GM12865 (cell line): ENCODE data around the gene PITX3.
A peak's percentile ranks its signal among the peaks of the same experiment; 100 is the strongest.
"Not testable (repeated sequence)": the region's sequence is repeated elsewhere in the genome, so short reads cannot be mapped to it uniquely, and the experiment has no call there.

ENCODE experiments used
- DNase-seq: peaks from one replicate; pipeline ENCODE4 v3.0.0; 2010; ENCODE audit warnings: low read depth
- H3K4me3 ChIP-seq: 2 replicates; pipeline ENCODE4 v1.5.1; 2011; ENCODE audit warnings: mild to moderate bottlenecking, low read depth, low read length, control low read depth
- CTCF ChIP-seq: IDR thresholded peaks from 2 replicates; pipeline ENCODE4 v1.5.1; 2011; ENCODE audit warnings: low read length, control low read depth, low read depth, inconsistent platforms; ENCODE audit not compliant: insufficient read depth; ENCODE audit errors: missing control alignments

Gene PITX3

GRCh38 chr10:102198027-102198426 is 43.3 kb downstream of the PITX3 start:
- no peak overlapping the region for H3K4me3 ChIP-seq
- no peak for TF ChIP-seq CTCF
- DNase-seq = no peak

DNA sequence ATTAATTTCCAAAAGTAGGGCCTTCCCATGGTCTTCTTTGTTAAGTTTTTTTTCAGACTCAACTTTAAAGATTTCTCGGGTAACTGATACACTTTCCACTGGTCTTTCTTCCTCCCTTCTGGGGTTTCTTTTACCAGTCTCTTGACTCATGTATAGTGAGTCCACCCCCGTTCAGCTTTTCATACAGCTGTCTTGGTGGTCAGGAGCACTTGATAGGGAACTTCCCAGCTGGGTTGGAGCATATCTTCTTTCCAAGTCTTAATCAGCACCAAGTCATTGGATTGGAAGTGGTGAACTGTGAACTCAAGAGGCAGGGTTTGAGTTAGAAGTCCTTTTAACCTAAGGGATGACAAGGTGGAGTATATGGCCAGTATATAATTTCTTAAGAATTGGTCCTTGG is 44.4 kb downstream of the PITX3 start:
- H3K4me3 ChIP-seq = no peak overlapping the region
- TF ChIP-seq CTCF = no peak
- DNase-seq = peak; percentile 34

DNA sequence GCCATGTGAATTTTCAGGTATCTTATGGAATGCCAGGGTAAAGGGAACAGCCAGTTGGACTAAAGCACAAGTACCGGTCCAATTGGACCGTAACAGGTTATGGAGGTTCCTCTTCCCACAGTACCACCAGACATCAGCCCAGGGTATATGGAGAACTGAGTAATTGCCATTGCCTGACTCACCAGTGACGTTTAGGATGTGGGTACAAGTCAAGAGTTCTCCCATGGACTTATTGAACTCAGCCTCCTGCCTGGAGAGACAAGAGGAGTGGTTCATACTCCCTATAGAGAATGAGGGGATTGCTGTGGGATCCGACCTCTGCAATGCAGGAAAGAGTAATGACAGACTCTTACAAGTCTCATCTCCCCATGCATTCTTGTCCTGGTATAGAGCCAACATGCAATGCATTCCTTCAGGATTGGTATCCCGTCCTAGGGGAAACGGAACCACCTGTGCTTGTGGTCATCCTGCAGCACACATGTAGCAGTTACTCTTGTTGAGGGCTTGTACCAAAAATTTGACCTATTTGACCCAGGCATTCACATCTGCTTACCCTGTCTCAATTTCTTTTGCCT is 45.9 kb downstream of the PITX3 start:
- TF ChIP-seq CTCF = no peak
- no peak overlapping the region for H3K4me3 ChIP-seq
- no peak for DNase-seq

GRCh38 chr10:102191956-102192355 is 49.4 kb downstream of the PITX3 start:
- TF ChIP-seq CTCF = no peak
- no peak for DNase-seq

GRCh38 chr10:102188941-102189898 is 52.1 kb downstream of the PITX3 start:
- not testable (repeated sequence) for H3K4me3 ChIP-seq
- peak; percentile 53 for DNase-seq

More at GRCh38 chr10:102191956-102192355, 49.4 kb downstream of the PITX3 start:
- H3K4me3 ChIP-seq = no peak overlapping the region

DNA sequence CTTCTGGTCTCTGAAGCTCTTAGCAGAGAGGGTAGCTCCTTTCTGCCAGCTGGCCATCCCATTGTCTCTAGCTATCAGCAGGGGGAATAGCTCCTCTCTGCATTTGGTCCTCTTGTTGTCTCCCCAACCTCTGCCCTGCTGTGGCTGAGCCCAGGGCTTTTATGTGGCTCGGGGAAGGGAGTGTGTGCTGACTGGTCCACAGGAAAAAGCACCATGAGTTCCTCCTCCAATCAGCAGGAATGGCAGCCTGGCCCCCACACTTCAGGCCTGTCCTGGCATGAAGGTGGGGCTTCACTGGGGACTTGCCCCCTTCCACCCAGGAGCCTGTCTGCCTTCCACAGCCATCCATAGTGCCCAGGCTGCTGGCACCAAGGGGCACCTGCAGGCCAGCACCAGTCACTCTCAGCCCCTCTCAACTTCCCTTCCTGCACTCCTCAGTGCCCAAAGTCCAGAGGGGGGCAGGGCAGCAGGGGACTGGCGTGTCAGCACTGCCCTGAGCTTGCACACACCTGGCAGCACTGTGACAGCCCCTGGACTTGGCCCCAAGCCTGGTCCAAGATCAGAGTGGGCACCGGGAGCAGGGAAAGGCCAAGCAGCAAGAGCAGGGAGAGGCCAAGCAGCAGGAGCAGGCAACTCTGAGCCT is 52.9 kb downstream of the PITX3 start:
- DNase-seq = no peak
- TF ChIP-seq CTCF = no peak
- H3K4me3 ChIP-seq = no peak overlapping the region

DNA sequence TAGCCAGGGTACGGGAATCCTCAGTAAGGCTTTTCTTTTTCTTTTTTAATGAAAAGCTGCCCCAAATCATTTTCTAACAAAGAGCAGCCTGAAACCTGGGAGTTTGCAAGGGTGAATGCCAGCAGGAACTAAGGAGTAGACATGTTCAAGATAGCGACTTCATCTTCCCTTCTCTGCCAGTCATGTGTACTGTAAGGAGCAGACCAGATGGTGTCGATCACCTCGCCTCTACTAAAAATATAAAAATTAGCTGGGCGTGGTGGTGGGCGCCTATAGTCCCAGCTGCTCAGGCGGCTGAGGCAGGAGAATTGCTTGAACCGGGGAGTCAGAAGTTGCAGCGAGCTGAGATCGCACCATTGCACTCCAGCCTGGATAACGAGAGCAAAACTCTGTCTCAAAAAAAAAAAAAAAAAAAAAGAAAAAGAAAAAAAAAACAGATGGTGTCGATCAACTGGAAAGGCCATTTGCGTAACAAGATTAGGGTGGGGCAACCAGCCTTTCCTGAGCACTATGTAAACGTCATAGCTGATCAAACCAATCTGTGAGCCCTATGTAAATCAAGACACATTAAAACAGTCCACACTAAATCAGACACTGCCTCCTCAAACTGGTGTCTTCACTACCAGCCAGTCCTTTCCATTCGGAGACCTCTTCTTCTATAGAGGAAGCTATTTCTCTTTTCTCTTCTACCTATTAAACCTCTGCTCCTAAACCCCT is 55.3 kb downstream of the PITX3 start:
- DNase-seq = no peak
- no peak overlapping the region for H3K4me3 ChIP-seq
- TF ChIP-seq CTCF = no peak
